GM12872 (cell line): ENCODE data around the gene PRR13.

Experiments used
- CTCF ChIP-seq: IDR thresholded peaks from 3 replicates; pipeline ENCODE4 v1.5.1; 2011; ENCODE audit warnings: low read depth, mild to moderate bottlenecking, low read length, moderate library complexity; ENCODE audit not compliant: insufficient read depth

PRR13 gene

GRCh38 chr12:53419756-53420155, 21.8 kb upstream of the PRR13 start:
- no peak for TF ChIP-seq CTCF

- TF ChIP-seq CTCF: no peak
Measured at GRCh38 chr12:53423597-53423996, 17.9 kb upstream of the PRR13 start, which contains the start of gene AMHR2. Gene AMHR2 (plus strand): TSS chr12:53423855. CDS start chr12:53423935, 80 bp downstream.

GRCh38 chr12:53424626-53425514, 16.7 kb upstream of the PRR13 start:
- TF ChIP-seq CTCF: no peak

- no peak for TF ChIP-seq CTCF
Measured at GRCh38 chr12:53425515-53426150, 15.9 kb upstream of the PRR13 start.

GRCh38 chr12:53427905-53428594, 13.5 kb upstream of the PRR13 start:
- TF ChIP-seq CTCF: no peak

- no peak for TF ChIP-seq CTCF
Measured at GRCh38 chr12:53428741-53429140, 12.8 kb upstream of the PRR13 start.

- no peak for TF ChIP-seq CTCF
Measured at GRCh38 chr12:53430116-53430515, 11.4 kb upstream of the PRR13 start.
